RWPE2 (cell line): ENCODE data around the gene ABCC1.
"Not testable (repeated sequence)": the region's sequence is repeated elsewhere in the genome, so short reads cannot be mapped to it uniquely, and the experiment has no call there.

Experiments
- ATAC-seq: fragments of 200-7000 bp; cut with Tn5 transposase; 3 replicates; pipeline ENCODE4 v1.9.1; 2021; ENCODE audit warnings: low read depth
- DNase-seq: peaks from one replicate; pipeline ENCODE4 v3.0.0-alpha.2; 2020; ENCODE audit warnings: low spot score
- H3K27ac ChIP-seq: fragments of 450-650 bp; 2 replicates; pipeline ENCODE4 v1.5.1; 2017; ENCODE audit warnings: mild to moderate bottlenecking; ENCODE audit not compliant: poor library complexity, severe bottlenecking
- H3K27me3 ChIP-seq: fragments of 250-450 bp; sonication (Bioruptor Pico); 2 replicates; pipeline ENCODE4 v1.5.1; 2021; ENCODE audit warnings: mild to moderate bottlenecking, moderate library complexity; ENCODE audit not compliant: insufficient read depth, poor library complexity, severe bottlenecking
- H3K36me3 ChIP-seq: fragments of 250-450 bp; sonication (Bioruptor Pico); 2 replicates; pipeline ENCODE4 v1.5.1; 2020; ENCODE audit warnings: low read depth, mild to moderate bottlenecking, moderate library complexity
- H3K4me1 ChIP-seq: fragments of 250-450 bp; sonication (Bioruptor Pico); 2 replicates; pipeline ENCODE4 v1.5.1; 2021; ENCODE audit warnings: mild to moderate bottlenecking, moderate library complexity; ENCODE audit not compliant: insufficient read depth, poor library complexity, severe bottlenecking
- H3K4me3 ChIP-seq: fragments of 250-450 bp; sonication (Bioruptor Pico); 2 replicates; pipeline ENCODE4 v1.5.1; 2021; ENCODE audit warnings: mild to moderate bottlenecking, moderate library complexity; ENCODE audit not compliant: severe bottlenecking
- H3K9me3 ChIP-seq: fragments of 250-450 bp; sonication (Bioruptor Pico); 2 replicates; pipeline ENCODE4 v1.5.1; 2021; ENCODE audit warnings: mild to moderate bottlenecking, moderate library complexity; ENCODE audit not compliant: severe bottlenecking
- CTCF ChIP-seq: fragments of 450-650 bp; IDR thresholded peaks from one replicate; pipeline ENCODE4 v1.5.1; 2017; ENCODE audit warnings: mild to moderate bottlenecking, moderate library complexity; ENCODE audit not compliant: poor library complexity, severe bottlenecking

Gene ABCC1

GRCh38 chr16:15980329-15980728 is 30.9 kb downstream of the ABCC1 start:
- no peak for TF ChIP-seq CTCF
- H3K27ac ChIP-seq: no peak overlapping the region
- no peaks in the 10 kb centered on the region for H3K4me1 ChIP-seq
- no peak overlapping the region for H3K4me3 ChIP-seq
- no peaks in the 10 kb centered on the region for H3K27me3 ChIP-seq
- DNase-seq (no peak), ATAC-seq (no peak)
- peaks cover 41% of the 10 kb centered on the region for H3K36me3 ChIP-seq
- peaks cover 13% of the 10 kb centered on the region for H3K9me3 ChIP-seq

GRCh38 chr16:15981382-15981781 is 32.0 kb downstream of the ABCC1 start:
- H3K9me3 ChIP-seq: peaks cover 13% of the 10 kb centered on the region
- no peak overlapping the region for H3K27ac ChIP-seq
- peaks cover 41% of the 10 kb centered on the region for H3K36me3 ChIP-seq
- no peak for TF ChIP-seq CTCF
- no peak overlapping the region for H3K4me3 ChIP-seq
- no peak for ATAC-seq
- H3K4me1 ChIP-seq: no peaks in the 10 kb centered on the region
- no peak for DNase-seq
- H3K27me3 ChIP-seq: no peaks in the 10 kb centered on the region

GRCh38 chr16:15982194-15982915 is 32.9 kb downstream of the ABCC1 start:
- H3K4me1 ChIP-seq, DNase-seq, H3K4me3 ChIP-seq, ATAC-seq, H3K27ac ChIP-seq, H3K27me3 ChIP-seq: not testable (repeated sequence)
- H3K36me3 ChIP-seq: peaks cover 40% of the 10 kb centered on the region
- peaks cover 13% of the 10 kb centered on the region for H3K9me3 ChIP-seq

- Histone ChIP-seq H3K36me3 (peaks cover 27% of the 10 kb centered on the region), H3K4me3 (no peak overlapping the region), H3K27ac (no peak overlapping the region), H3K4me1 (peaks cover 5% of the 10 kb centered on the region), H3K27me3 (no peaks in the 10 kb centered on the region), H3K9me3 (peaks cover 13% of the 10 kb centered on the region)
- no peak for TF ChIP-seq CTCF
- DNase-seq: no peak
- ATAC-seq: no peak
These were observed 34.5 kb downstream of the ABCC1 start for GRCh38 chr16:15983898-15984297.

- H3K27ac ChIP-seq: no peak overlapping the region
- no peak for TF ChIP-seq CTCF
- H3K36me3 ChIP-seq: peaks cover 24% of the 10 kb centered on the region
- H3K9me3 ChIP-seq: peaks cover 11% of the 10 kb centered on the region
- H3K4me1 ChIP-seq: peaks cover 12% of the 10 kb centered on the region
- ATAC-seq: no peak
- no peaks in the 10 kb centered on the region for H3K27me3 ChIP-seq
- no peak overlapping the region for H3K4me3 ChIP-seq
- no peak for DNase-seq
These were observed 35.7 kb downstream of the ABCC1 start for GRCh38 chr16:15985144-15985543.
